GM18858 (cell line): ENCODE results near the gene KLHL25.
"Not testable (repeated sequence)": the region's sequence is repeated elsewhere in the genome, so short reads cannot be mapped to it uniquely, and the experiment has no call there.

Experiments used
- ATAC-seq: cut with Tn5 transposase; IDR thresholded peaks from one replicate; pipeline ENCODE4 v1.9.1; 2021; ENCODE audit not compliant: unreplicated experiment

KLHL25 gene

GRCh38 chr15:85805420-85805819, 10.7 kb upstream of the KLHL25 start:
- no peak for ATAC-seq

- no peak for ATAC-seq
Observed at GRCh38 chr15:85804481-85805170, 9.9 kb upstream of the KLHL25 start.

DNA sequence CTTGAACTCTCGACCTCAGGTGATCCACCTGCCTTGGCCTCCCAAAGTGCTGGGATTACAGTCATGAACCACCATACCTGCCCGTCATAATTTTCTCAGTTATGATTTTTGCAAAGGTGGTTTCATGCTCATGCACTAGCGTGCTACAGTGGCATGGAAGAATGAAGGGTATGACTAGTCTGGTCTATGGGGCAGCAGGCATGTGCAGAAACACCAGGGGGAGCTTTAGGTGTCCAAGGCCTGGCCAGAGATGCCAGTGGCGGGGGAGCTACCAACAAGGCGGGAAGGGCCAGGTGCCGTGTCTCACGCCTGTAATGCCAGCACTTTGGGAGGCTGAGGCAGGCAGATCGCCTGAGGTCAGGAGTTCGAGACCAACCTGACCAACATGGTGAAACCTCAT, 7.9 kb upstream of the KLHL25 start:
- ATAC-seq = not testable (repeated sequence)

- no peak for ATAC-seq
Observed at GRCh38 chr15:85800478-85801123, 5.9 kb upstream of the KLHL25 start.

GRCh38 chr15:85796371-85796770, 1.6 kb upstream of the KLHL25 start:
- ATAC-seq = not testable (repeated sequence)

DNA sequence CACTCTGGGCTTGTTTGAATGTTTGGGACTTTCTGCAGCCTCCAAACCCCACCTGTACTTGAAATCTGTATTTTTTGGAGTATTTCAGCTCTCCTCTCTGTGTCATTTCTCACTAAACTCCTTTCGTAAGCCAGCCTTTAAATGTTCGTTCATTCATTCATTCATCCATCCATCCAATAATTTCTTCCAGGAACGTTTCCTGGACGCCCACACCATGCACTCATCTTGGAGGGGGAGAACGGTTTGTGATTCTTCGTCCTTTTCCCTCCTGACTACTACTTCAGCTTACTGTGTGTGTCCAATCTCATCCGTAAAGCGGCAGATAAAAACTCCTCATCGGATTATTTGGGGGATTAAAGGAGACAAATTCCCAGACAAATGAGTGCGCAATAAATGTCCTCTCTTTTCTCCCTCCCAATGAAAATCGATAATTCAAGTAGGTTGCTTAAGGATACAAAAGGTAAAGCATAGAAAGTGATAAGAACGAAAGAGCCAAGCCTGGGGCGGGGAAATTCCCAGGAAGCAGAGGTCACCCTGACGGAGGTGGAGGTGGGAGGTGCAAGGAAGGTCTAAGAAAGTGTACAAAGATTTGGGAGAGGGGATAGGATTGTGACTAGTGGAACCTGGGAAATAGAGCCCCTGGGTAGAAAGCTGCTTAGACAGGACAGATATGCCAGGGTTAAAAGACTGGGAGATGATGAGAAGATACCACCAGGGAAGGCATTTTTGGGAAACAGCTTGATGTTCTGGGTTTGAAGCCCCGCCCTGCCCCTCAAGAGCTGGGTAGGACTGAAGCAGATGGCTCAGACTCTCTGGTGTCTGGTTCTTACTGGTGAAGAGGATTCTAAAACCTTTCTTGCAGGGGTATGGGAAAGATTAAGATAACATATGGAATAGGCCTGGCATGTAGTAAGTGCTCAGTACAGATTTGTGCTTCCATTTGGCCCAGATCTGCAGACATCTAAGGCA, 896 bp upstream of the KLHL25 start:
- no peak for ATAC-seq

DNA sequence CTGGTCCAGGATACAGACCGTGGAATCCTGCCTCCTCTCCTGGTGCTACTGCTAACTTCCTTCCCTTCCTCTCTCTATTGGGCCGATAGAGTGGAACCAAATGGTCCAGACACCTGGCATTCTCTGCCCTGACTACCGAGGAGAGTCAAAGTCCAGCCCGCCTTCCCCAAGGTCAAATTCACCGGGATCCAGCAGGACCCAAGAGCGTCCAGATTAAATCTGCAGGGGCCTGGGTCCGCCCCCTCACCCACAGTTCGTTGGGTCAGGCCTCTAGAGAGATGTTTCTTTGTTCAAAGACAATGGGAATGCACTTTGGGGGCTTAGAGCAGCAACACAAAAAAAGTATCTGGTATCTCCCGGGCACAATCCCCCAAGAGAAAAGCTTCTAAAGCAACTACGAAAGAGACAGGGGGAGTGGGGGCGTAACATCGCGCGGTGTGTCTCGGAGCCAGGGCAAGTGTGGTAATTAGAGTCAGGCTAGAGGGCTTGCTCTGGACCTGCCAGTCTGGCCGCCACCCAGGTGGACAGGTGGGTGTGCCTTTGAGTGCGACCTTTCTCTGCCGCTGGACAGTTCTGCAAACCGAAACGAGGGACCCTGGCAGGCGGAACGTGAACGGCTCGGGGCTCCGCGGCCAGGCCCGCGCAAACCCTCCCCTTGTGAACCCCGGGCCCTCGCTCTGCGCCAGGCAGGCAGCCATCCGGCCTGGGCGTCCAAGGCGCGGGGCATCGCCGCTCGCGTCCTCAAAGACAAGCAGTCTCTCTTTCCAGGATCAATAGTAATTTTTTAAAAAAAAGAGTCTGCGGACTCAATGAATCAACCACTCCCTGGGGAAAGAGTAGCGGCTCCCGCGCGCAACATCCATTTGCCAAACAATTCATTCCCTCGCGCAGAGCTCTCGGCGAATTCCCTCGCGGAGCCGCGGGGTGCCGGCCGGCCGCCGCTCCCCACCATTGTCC, 806 bp downstream of the KLHL25 start:
- peak; percentile 29 for ATAC-seq

GRCh38 chr15:85792912-85793590, 1.7 kb downstream of the KLHL25 start:
- no peak for ATAC-seq

- ATAC-seq = no peak
Observed at GRCh38 chr15:85792102-85792731, 2.5 kb downstream of the KLHL25 start.

GRCh38 chr15:85789496-85789875, 5.2 kb downstream of the KLHL25 start:
- no peak for ATAC-seq

- no peak for ATAC-seq
Observed at GRCh38 chr15:85788771-85789495, 5.8 kb downstream of the KLHL25 start.

DNA sequence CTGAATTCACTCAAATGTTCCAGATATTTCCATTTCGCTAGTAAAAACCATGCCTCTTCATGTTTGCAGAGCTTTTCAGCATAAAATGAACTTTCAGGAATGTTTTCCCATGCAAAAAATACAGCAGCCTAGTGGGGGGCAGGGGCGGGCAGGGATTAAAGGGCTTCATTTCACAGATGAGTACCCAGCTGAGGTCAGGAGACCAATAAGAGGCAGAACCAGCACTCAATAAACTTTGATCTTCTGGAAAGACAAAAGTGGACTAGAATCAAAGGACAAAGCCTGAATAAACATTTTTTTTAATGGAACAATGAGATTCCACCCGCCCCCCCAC, 8.0 kb downstream of the KLHL25 start:
- no peak for ATAC-seq

GRCh38 chr15:85785887-85786780, 8.6 kb downstream of the KLHL25 start:
- no peak for ATAC-seq

- no peak for ATAC-seq
Observed at GRCh38 chr15:85782064-85782463, 12.7 kb downstream of the KLHL25 start.

DNA sequence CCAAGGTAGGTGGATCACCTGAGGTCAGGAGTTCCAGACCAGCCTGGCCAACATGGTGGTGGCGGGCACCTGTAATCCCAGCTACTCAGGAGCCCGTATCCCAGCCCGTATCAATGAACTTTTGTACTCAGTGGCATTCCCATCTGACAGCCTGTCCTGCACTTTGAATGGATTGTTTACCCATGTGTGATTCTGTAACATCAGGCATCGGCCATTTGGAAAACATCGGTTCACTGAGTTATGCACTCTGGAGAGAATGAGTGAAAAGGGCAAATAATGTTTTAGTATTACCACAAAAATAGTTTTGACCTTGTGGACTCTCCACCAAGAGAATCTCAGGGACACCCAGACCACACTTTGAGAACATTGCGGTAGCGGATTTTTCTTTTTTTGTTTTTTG, 13.6 kb downstream of the KLHL25 start:
- no peak for ATAC-seq

GRCh38 chr15:85780225-85780985, 14.3 kb downstream of the KLHL25 start:
- ATAC-seq = no peak

- ATAC-seq = no peak
Observed at GRCh38 chr15:85779249-85779648, 15.5 kb downstream of the KLHL25 start.
